ENCODE measurements around the gene PPP2R5C.

- TF ChIP-seq CTCF (IDR thresholded peaks at IDR 0.05) (no peak), POLR2A (IDR thresholded peaks at IDR 0.05) (no peak), EP300 (IDR thresholded peaks at IDR 0.05) (no peak)
Measured at GRCh38 chr14:101840649-101841369, 79.3 kb downstream of the PPP2R5C start.

Measured in tibial nerve (tissue), 4 donors.